Mesenchymal stem cell (in vitro differentiated cells and primary cell): Measurements from ENCODE around the gene KLHL1.

Experiments
- DNase-seq: peaks from one replicate; pipeline ENCODE4 v3.0.0-alpha.2; 2013
- H2AFZ ChIP-seq: one replicate; pipeline ENCODE4 v1.6.1; 2013; ENCODE audit warnings: low read depth, mild to moderate bottlenecking, control low read depth, inconsistent platforms, low read length, moderate library complexity
- H2AK5ac ChIP-seq: 2 replicates; pipeline ENCODE4 v1.6.1; 2013; ENCODE audit warnings: low read length, moderate library complexity, mild to moderate bottlenecking, inconsistent platforms; ENCODE audit not compliant: severe bottlenecking
- H2BK120ac ChIP-seq: one replicate; pipeline ENCODE4 v1.6.1; 2013; ENCODE audit warnings: low read depth, mild to moderate bottlenecking, inconsistent platforms, low read length, moderate library complexity
- H2BK12ac ChIP-seq, 2 experiments: one replicate each; pipeline ENCODE4 v1.6.1; 2013; ENCODE audit warnings: inconsistent platforms in 2 of 2, low read length in 2 of 2, mild to moderate bottlenecking in 2 of 2, moderate library complexity in 2 of 2, control low read depth in 1 of 2
- H2BK15ac ChIP-seq: one replicate; pipeline ENCODE4 v1.6.1; 2013; ENCODE audit warnings: mild to moderate bottlenecking, low read depth, inconsistent platforms; ENCODE audit not compliant: poor library complexity, severe bottlenecking
- H2BK5ac ChIP-seq: 2 replicates; pipeline ENCODE4 v1.6.1; 2013; ENCODE audit warnings: low read depth, mild to moderate bottlenecking, low read length, control low read depth, inconsistent platforms; ENCODE audit not compliant: poor library complexity, severe bottlenecking
- H3K14ac ChIP-seq, 2 experiments: one replicate each; pipeline ENCODE4 v1.6.1; 2013; ENCODE audit warnings: inconsistent platforms in 2 of 2, low read length in 2 of 2, control low read depth in 1 of 2, mild to moderate bottlenecking in 1 of 2, moderate library complexity in 1 of 2
- H3K18ac ChIP-seq, 2 experiments: one replicate each; pipeline ENCODE4 v1.6.1; 2013; ENCODE audit warnings: inconsistent platforms in 2 of 2, low read length in 2 of 2, control low read depth in 1 of 2, low read depth in 1 of 2, mild to moderate bottlenecking in 1 of 2
- H3K23ac ChIP-seq, 2 experiments: one replicate each; pipeline ENCODE4 v1.6.1; 2013; ENCODE audit warnings: inconsistent platforms in 2 of 2, low read length in 2 of 2, mild to moderate bottlenecking in 2 of 2, moderate library complexity in 2 of 2, control low read depth in 1 of 2
- H3K27ac ChIP-seq: 2 replicates; pipeline ENCODE4 v1.5.1; 2013; ENCODE audit warnings: mild to moderate bottlenecking, moderate library complexity, low read length, control low read depth, inconsistent platforms; ENCODE audit not compliant: poor library complexity, severe bottlenecking
- H3K27me3 ChIP-seq, 2 experiments: 2 replicates each; pipeline versions ENCODE4 v1.6.1 to v1.7.0; 2013; ENCODE audit warnings: low read length in 2 of 2, mild to moderate bottlenecking in 2 of 2, moderate library complexity in 2 of 2, control low read depth in 1 of 2, inconsistent platforms in 1 of 2; ENCODE audit not compliant: control insufficient read depth in 1 of 2, insufficient read depth in 1 of 2
- H3K36me3 ChIP-seq, 2 experiments: 2 replicates each; pipeline versions ENCODE4 v1.6.1 to v1.7.0; 2013; ENCODE audit warnings: low read length in 2 of 2, control low read depth in 1 of 2, inconsistent platforms in 1 of 2, low read depth in 1 of 2, mild to moderate bottlenecking in 1 of 2; ENCODE audit not compliant: insufficient read depth in 2 of 2, control insufficient read depth in 1 of 2
- H3K4ac ChIP-seq, 2 experiments: one replicate each; pipeline ENCODE4 v1.6.1; 2013; ENCODE audit warnings: inconsistent platforms in 2 of 2, low read length in 2 of 2, mild to moderate bottlenecking in 2 of 2, moderate library complexity in 2 of 2, control low read depth in 1 of 2, low read depth in 1 of 2
- H3K4me1 ChIP-seq: 2 replicates; pipeline ENCODE4 v1.6.1; 2013; ENCODE audit warnings: low read depth, low read length, control low read depth; ENCODE audit not compliant: control insufficient read depth, insufficient read depth
- H3K4me2 ChIP-seq: 2 replicates; pipeline ENCODE4 v1.6.1; 2013; ENCODE audit warnings: low read length, mild to moderate bottlenecking, inconsistent platforms; ENCODE audit not compliant: poor library complexity, severe bottlenecking
- H3K4me3 ChIP-seq, 2 experiments: 2 replicates each; pipeline versions ENCODE4 v1.5.1 to v1.7.0; 2013; ENCODE audit warnings: low read length in 2 of 2, mild to moderate bottlenecking in 2 of 2, control low read depth in 1 of 2, low read depth in 1 of 2; ENCODE audit not compliant: insufficient read depth in 1 of 2
- H3K79me1 ChIP-seq: replicated peaks from 2 replicates; pipeline ENCODE4 v1.6.1; 2013; ENCODE audit warnings: mild to moderate bottlenecking, control low read depth, low read length, inconsistent platforms; ENCODE audit not compliant: poor library complexity, severe bottlenecking
- H3K9ac ChIP-seq: 2 replicates; pipeline ENCODE4 v1.7.0; 2013; ENCODE audit warnings: mild to moderate bottlenecking, low read length, moderate library complexity
- H3K9me3 ChIP-seq: 2 replicates; pipeline ENCODE4 v1.7.0; 2013; ENCODE audit warnings: mild to moderate bottlenecking, low read length; ENCODE audit not compliant: control insufficient read depth
- H4K8ac ChIP-seq: one replicate; pipeline ENCODE4 v1.6.1; 2013; ENCODE audit warnings: inconsistent platforms, mild to moderate bottlenecking, low read length, moderate library complexity
- H4K91ac ChIP-seq: one replicate; pipeline ENCODE4 v1.6.1; 2013; ENCODE audit warnings: mild to moderate bottlenecking, low read length, inconsistent platforms
- WGBS: methylation state at CpG from one replicate; pipeline ENCODE4 v1.1.7; 2013; ENCODE audit warnings: mixed read lengths; 5-methylcytosine and 5-hydroxymethylcytosine counted together

Gene KLHL1

GRCh38 chr13:70042193-70042592 lies 66.1 kb downstream of the KLHL1 start:
- H3K9me3 ChIP-seq, result no peaks in the 10 kb centered on the region
- H3K27me3 ChIP-seq, result no peaks in the 10 kb centered on the region
- no peak overlapping the region for H4K91ac ChIP-seq
- no peak overlapping the region for H3K27ac ChIP-seq
- H3K4ac ChIP-seq, result no peak overlapping the region
- no peak overlapping the region for H2BK120ac ChIP-seq
- no peak overlapping the region for H3K14ac ChIP-seq
- no peak overlapping the region for H3K18ac ChIP-seq
- H3K23ac ChIP-seq, result no peak overlapping the region
- WGBS, result 100% methylated on average over 2 of the region's 4 CpGs
- no peaks in the 10 kb centered on the region for H3K4me1 ChIP-seq
- no peak overlapping the region for H2AFZ ChIP-seq
- no peak overlapping the region for H2BK5ac ChIP-seq
- H2BK12ac ChIP-seq, result no peak overlapping the region
- H3K36me3 ChIP-seq, result no peaks in the 10 kb centered on the region
- no peaks in the 10 kb centered on the region for H3K79me1 ChIP-seq
- no peak overlapping the region for H3K9ac ChIP-seq
- no peak overlapping the region for H3K4me3 ChIP-seq
- no peak for DNase-seq
- no peak overlapping the region for H4K8ac ChIP-seq
- no peak overlapping the region for H3K4me2 ChIP-seq
- no peak overlapping the region for H2BK15ac ChIP-seq
- no peak overlapping the region for H2AK5ac ChIP-seq

DNA sequence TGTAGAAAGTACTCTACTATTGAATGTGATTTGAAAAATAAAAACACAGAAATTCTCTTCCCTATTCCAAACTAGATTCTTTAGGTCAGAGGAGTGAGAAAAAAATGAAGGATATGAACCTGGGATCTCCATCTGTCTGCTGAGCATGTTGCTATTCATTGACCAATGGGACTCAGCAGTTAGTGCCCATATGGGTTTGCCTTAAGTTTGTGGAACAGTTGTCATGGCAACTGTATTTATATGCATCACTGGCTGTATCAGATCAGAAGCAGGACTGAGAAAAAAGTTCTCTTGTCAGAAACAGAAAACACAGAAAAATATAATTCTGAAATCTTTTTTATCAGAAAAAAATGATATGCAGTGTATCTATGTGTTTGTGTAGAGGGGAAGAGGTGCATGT lies 74.0 kb downstream of the KLHL1 start:
- Histone ChIP-seq H2BK12ac (no peak overlapping the region), H3K9me3 (peaks cover 5% of the 10 kb centered on the region), H2BK15ac (no peak overlapping the region), H2AFZ (no peak overlapping the region), H3K18ac (no peak overlapping the region), H2AK5ac (no peak overlapping the region), H2BK5ac (no peak overlapping the region), H3K9ac (no peak overlapping the region), H3K79me1 (no peaks in the 10 kb centered on the region), H3K4me2 (no peak overlapping the region), H3K27me3 (no peaks in the 10 kb centered on the region), H4K91ac (no peak overlapping the region), H2BK120ac (no peak overlapping the region), H3K4ac (no peak overlapping the region), H3K23ac (no peak overlapping the region), H3K4me3 (no peak overlapping the region), H3K27ac (no peak overlapping the region), H3K14ac (no peak overlapping the region), H3K36me3 (no peaks in the 10 kb centered on the region), H4K8ac (no peak overlapping the region), H3K4me1 (no peaks in the 10 kb centered on the region)
- DNase-seq, result peak; percentile 30

DNA sequence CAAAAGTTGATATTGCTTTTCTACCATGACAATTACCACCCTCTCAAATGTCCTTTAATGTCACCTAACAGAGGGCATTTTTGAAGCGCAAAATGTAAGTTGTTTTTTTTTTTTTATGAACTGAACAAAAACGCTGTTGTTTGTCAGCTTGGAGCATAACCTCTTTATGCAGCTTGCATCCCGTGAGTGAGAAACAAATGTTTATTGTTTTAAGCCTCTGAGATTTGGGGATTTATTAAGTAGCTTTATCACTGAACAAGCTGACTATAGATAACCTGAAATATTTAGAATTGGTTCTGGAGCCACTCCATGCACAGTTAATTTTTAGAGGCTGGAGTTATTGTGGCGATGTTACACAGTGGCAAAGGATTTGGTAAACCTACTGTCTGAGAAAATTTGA lies 80.7 kb downstream of the KLHL1 start:
- WGBS, result 78% methylated on average over 4 of the region's 4 CpGs
- H2BK5ac ChIP-seq, result no peak overlapping the region
- H3K4me2 ChIP-seq, result no peak overlapping the region

DNA sequence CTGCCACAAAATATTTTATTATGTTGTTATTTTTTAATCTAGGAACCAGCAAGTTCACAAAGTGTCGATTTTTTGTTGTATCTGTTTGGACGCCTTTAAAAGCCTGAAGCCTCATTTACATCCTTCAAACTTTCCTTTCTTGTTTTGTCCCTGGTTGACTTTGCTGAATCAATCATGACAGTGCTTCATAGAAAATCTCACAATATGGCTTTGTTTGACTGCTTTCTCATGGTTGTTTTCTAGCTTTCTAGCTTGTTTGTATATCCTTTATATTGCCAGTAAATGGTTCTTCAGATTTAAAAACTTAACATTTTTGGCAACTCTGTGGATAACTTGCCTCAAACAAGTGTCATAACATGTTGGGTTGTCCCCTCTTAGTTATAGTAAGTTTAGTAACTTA lies 84.7 kb downstream of the KLHL1 start:
- Histone ChIP-seq H2BK15ac (no peak overlapping the region), H3K79me1 (no peaks in the 10 kb centered on the region), H2BK5ac (no peak overlapping the region), H3K4me1 (no peaks in the 10 kb centered on the region), H2BK12ac (no peak overlapping the region), H2AFZ (no peak overlapping the region), H3K36me3 (no peaks in the 10 kb centered on the region), H4K8ac (no peak overlapping the region), H3K27me3 (no peaks in the 10 kb centered on the region), H3K4ac (no peak overlapping the region), H2AK5ac (no peak overlapping the region), H3K18ac (no peak overlapping the region), H3K4me2 (no peak overlapping the region), H3K9ac (no peak overlapping the region), H3K14ac (no peak overlapping the region), H3K27ac (no peak overlapping the region), H3K9me3 (peaks cover 3% of the 10 kb centered on the region), H2BK120ac (no peak overlapping the region), H3K4me3 (no peak overlapping the region), H3K23ac (no peak overlapping the region), H4K91ac (no peak overlapping the region)
- DNase-seq, result no peak
- 100% methylated on average over 2 of the region's 2 CpGs for WGBS

More for the DNA sequence above, 80.7 kb downstream of the KLHL1 start:
- no peaks in the 10 kb centered on the region for H3K27me3 ChIP-seq
- no peak overlapping the region for H2BK120ac ChIP-seq
- H3K4ac ChIP-seq, result no peak overlapping the region
- no peak overlapping the region for H2BK15ac ChIP-seq
- H3K23ac ChIP-seq, result no peak overlapping the region
- no peak overlapping the region for H4K8ac ChIP-seq
- H3K4me1 ChIP-seq, result no peaks in the 10 kb centered on the region
- no peaks in the 10 kb centered on the region for H3K36me3 ChIP-seq
- H2BK12ac ChIP-seq, result no peak overlapping the region
- peaks cover 6% of the 10 kb centered on the region for H3K9me3 ChIP-seq
- no peak for DNase-seq
- no peak overlapping the region for H3K14ac ChIP-seq
- no peaks in the 10 kb centered on the region for H3K79me1 ChIP-seq
- H2AFZ ChIP-seq, result no peak overlapping the region
- no peak overlapping the region for H3K9ac ChIP-seq
- no peak overlapping the region for H2AK5ac ChIP-seq
- H3K27ac ChIP-seq, result no peak overlapping the region
- H3K4me3 ChIP-seq, result no peak overlapping the region
- no peak overlapping the region for H4K91ac ChIP-seq
- H3K18ac ChIP-seq, result no peak overlapping the region
